Muscle of arm (tissue), 14 donors: ENCODE data around the gene RPL28. TPM values are rescaled to one million over a fixed set of nuclear protein-coding genes. Genes with fewer than 3 reads are reported as not detected.
A peak's percentile ranks its signal among the peaks of the same experiment; 100 is the strongest.

Experiments
- DNase-seq: peaks from one replicate; pipeline ENCODE4 v3.0.0-alpha.2; 2013
- long read RNA-seq, 11 donors: transcript quantifications; one replicate each; lab custom pipeline, GENCODE V29; 2026
- polyA plus RNA-seq, 12 donors: library from polyadenylated mRNA; unstranded; fragments of 120-200 nt; gene quantifications; one replicate each; pipeline ENCODE4 v1.2.1, GENCODE V29; 2013; ENCODE audit not compliant: insufficient read length in 12 of 12

The RPL28 gene
- 1,000 to 10,000 TPM in 10 of 12 donors, 100 to 1,000 TPM in 1, not detected in 1; 796 to 2,808 (median 1,427) TPM for polyA plus RNA-seq
- long read RNA-seq, donor 1, full-length matches to known transcripts = 1,488 of 1,776 reads
- long read RNA-seq, donor 1, partial matches to known transcripts = 198 of 1,776 reads
- long read RNA-seq, donor 1, other reads (novel, unspliced or antisense) = 90 of 1,776 reads
- long read RNA-seq, donor 2, full-length matches to known transcripts = 1,102 of 1,341 reads
- long read RNA-seq, donor 2, partial matches to known transcripts = 174 of 1,341 reads
- long read RNA-seq, donor 2, other reads (novel, unspliced or antisense) = 65 of 1,341 reads
- long read RNA-seq, donor 3, full-length matches to known transcripts = 650 of 781 reads
- long read RNA-seq, donor 3, partial matches to known transcripts = 107 of 781 reads
- long read RNA-seq, donor 3, other reads (novel, unspliced or antisense) = 24 of 781 reads
- long read RNA-seq, donor 4, full-length matches to known transcripts = 628 of 752 reads
- long read RNA-seq, donor 4, partial matches to known transcripts = 84 of 752 reads
- long read RNA-seq, donor 4, other reads (novel, unspliced or antisense) = 40 of 752 reads
- long read RNA-seq, donor 5, full-length matches to known transcripts = 1,163 of 1,360 reads
- long read RNA-seq, donor 5, partial matches to known transcripts = 107 of 1,360 reads
- long read RNA-seq, donor 5, other reads (novel, unspliced or antisense) = 90 of 1,360 reads
- long read RNA-seq, donor 6, full-length matches to known transcripts = 821 of 983 reads
- long read RNA-seq, donor 6, partial matches to known transcripts = 121 of 983 reads
- long read RNA-seq, donor 6, other reads (novel, unspliced or antisense) = 41 of 983 reads
- long read RNA-seq, donor 7, full-length matches to known transcripts = 602 of 684 reads
- long read RNA-seq, donor 7, partial matches to known transcripts = 53 of 684 reads
- long read RNA-seq, donor 7, other reads (novel, unspliced or antisense) = 29 of 684 reads
- long read RNA-seq, donor 8, full-length matches to known transcripts = 1,254 of 1,419 reads
- long read RNA-seq, donor 8, partial matches to known transcripts = 104 of 1,419 reads
- long read RNA-seq, donor 8, other reads (novel, unspliced or antisense) = 61 of 1,419 reads
- long read RNA-seq, donor 9, full-length matches to known transcripts = 950 of 1,128 reads
- long read RNA-seq, donor 9, partial matches to known transcripts = 125 of 1,128 reads
- long read RNA-seq, donor 9, other reads (novel, unspliced or antisense) = 53 of 1,128 reads
- long read RNA-seq, donor 10, full-length matches to known transcripts = 1,126 of 1,281 reads
- long read RNA-seq, donor 10, partial matches to known transcripts = 91 of 1,281 reads
- long read RNA-seq, donor 10, other reads (novel, unspliced or antisense) = 64 of 1,281 reads
- long read RNA-seq, donor 11, full-length matches to known transcripts = 1,687 of 1,954 reads
- long read RNA-seq, donor 11, partial matches to known transcripts = 171 of 1,954 reads
- long read RNA-seq, donor 11, other reads (novel, unspliced or antisense) = 96 of 1,954 reads

GRCh38 chr19:55385724-55386492, at the start of gene RPL28:
Gene RPL28 (plus strand): TSS chr19:55385932. CDS start chr19:55386358, 426 bp downstream.
- peak; percentile 99 for DNase-seq

GRCh38 chr19:55336101-55336500, 49.6 kb upstream of the RPL28 start:
- DNase-seq = no peak

GRCh38 chr19:55339105-55339888, 46.4 kb upstream of the RPL28 start, which contains the start of gene KMT5C:
Gene KMT5C (plus strand): TSS chr19:55339876. CDS start chr19:55341937, 2,061 bp downstream.
- peak; percentile 100 for DNase-seq

- DNase-seq = no peak
Measured at GRCh38 chr19:55339889-55340783, 45.6 kb upstream of the RPL28 start.

GRCh38 chr19:55340784-55341147, 45.0 kb upstream of the RPL28 start:
- no peak for DNase-seq

GRCh38 chr19:55341171-55341588, 44.6 kb upstream of the RPL28 start:
- peak; percentile 72 for DNase-seq

GRCh38 chr19:55341595-55342531, 43.9 kb upstream of the RPL28 start:
- DNase-seq = no peak

- DNase-seq = no peak
Measured at GRCh38 chr19:55344444-55344843, 41.3 kb upstream of the RPL28 start.

GRCh38 chr19:55345101-55345817, 40.5 kb upstream of the RPL28 start:
- no peak for DNase-seq

- DNase-seq = no peak
Measured at GRCh38 chr19:55345818-55346724, 39.7 kb upstream of the RPL28 start.

- DNase-seq = no peak
Measured at GRCh38 chr19:55346725-55347441, 38.8 kb upstream of the RPL28 start.

GRCh38 chr19:55347442-55348009, 38.2 kb upstream of the RPL28 start:
- DNase-seq = no peak

GRCh38 chr19:55348317-55349034, 37.3 kb upstream of the RPL28 start:
- no peak for DNase-seq
